AG04449 (cell line): Measurements from ENCODE around the gene DCTPP1.
A peak's percentile ranks its signal among the peaks of the same experiment; 100 is the strongest.

Experiments used
- CTCF ChIA-PET: fragments of 350-600 bp; formaldehyde crosslinking; extraction: SDS; loops from one replicate; lab custom pipeline; 2021; ENCODE audit warnings: antibody characterized with exemption; lab: Yijun Ruan, JAX
- POLR2A ChIA-PET: fragments of 400-600, 350-600 bp; formaldehyde crosslinking; extraction: SDS; loops from one replicate; lab custom pipeline; 2020; ENCODE audit warnings: antibody characterized with exemption, inconsistent platforms; lab: Yijun Ruan, JAX
- DNase-seq: peaks from one replicate; pipeline ENCODE4 v3.0.0-alpha.2; 2010; ENCODE audit warnings: low read depth, low spot score
- H3K4me3 ChIP-seq: 2 replicates; pipeline ENCODE4 v1.5.1; 2011; ENCODE audit warnings: low read depth, mild to moderate bottlenecking, control low read depth, low read length
- CTCF ChIP-seq: IDR thresholded peaks from one replicate; pipeline ENCODE4 v1.5.1; 2011; ENCODE audit warnings: mild to moderate bottlenecking, moderate library complexity, low read length, control low read depth, inconsistent platforms; ENCODE audit not compliant: insufficient read depth; ENCODE audit errors: missing control alignments

Gene DCTPP1

DNA sequence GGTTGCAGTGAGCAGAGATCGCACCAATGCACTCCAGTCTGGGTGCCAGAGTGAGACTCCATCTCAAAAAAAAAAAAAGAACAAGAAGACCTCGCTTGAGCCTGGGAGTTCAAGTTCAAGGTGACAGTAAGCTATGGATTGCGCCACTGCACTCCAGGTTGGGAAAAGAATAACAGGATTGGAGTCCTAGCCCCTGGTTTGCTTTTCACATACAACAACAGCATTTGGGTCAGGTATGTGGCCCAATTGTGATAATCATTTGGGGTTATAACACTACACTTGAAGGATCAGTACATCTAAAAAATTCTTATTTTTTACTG, 19.2 kb upstream of the DCTPP1 start:
- no peak for DNase-seq
- TF ChIP-seq CTCF: no peak
- CTCF ChIA-PET: interaction anchor here (0.6 to 3.4 kb wide), 46 partner anchors 8 to 245 kb away, joined by 3 to 45 read pairs (median 6); partner anchors contain the start of genes DCTPP1, ZNF688, ZNF747 and ZNF764
- H3K4me3 ChIP-seq: no peak overlapping the region
- POLR2A ChIA-PET: no interaction called here

GRCh38 chr16:30447512-30448226, 17.8 kb upstream of the DCTPP1 start:
- no peak overlapping the region for H3K4me3 ChIP-seq
- ChIA-PET CTCF (interaction anchor here (0.6 to 6.3 kb wide), 13 partner anchors 9 to 246 kb away, joined by 3 to 43 read pairs (median 5); partner anchors contain the start of gene DCTPP1), POLR2A (no interaction called here)
- DNase-seq: no peak
- no peak for TF ChIP-seq CTCF

GRCh38 chr16:30446203-30446595, 16.4 kb upstream of the DCTPP1 start:
- no peak for TF ChIP-seq CTCF
- CTCF ChIA-PET: interaction anchor here (0.7 to 6.3 kb wide), 8 partner anchors 12 to 182 kb away, joined by 3 to 43 read pairs (median 4); partner anchors contain the start of gene DCTPP1
- POLR2A ChIA-PET: interaction anchor here (1.5 to 1.6 kb wide), 2 partner anchors 16 to 89 kb away, joined by 4 to 5 read pairs; partner anchors contain the start of genes DCTPP1 and ZNF747
- no peak for DNase-seq
- H3K4me3 ChIP-seq: peak overlapping the region; percentile 85

- ChIA-PET POLR2A (interaction anchor here (0.8 to 1.6 kb wide), 5 partner anchors 11 to 89 kb away, joined by 3 to 5 read pairs (median 4); partner anchors contain the start of genes DCTPP1 and ZNF747), CTCF (interaction anchor here (1.0 to 6.3 kb wide), 9 partner anchors 11 to 187 kb away, joined by 3 to 43 read pairs (median 3); partner anchors contain the start of gene DCTPP1)
- peak within 1 kb of the TSS; percentile 85 for H3K4me3 ChIP-seq
- peak; percentile 71 for TF ChIP-seq CTCF
- peak; percentile 87 for DNase-seq
Observed at GRCh38 chr16:30445408-30446202, 15.8 kb upstream of the DCTPP1 start, which contains the start of gene SEPHS2. Gene SEPHS2, minus strand, starts transcription at chr16:30445874. Its CDS starts 147 bp downstream, at chr16:30445727.

DNA sequence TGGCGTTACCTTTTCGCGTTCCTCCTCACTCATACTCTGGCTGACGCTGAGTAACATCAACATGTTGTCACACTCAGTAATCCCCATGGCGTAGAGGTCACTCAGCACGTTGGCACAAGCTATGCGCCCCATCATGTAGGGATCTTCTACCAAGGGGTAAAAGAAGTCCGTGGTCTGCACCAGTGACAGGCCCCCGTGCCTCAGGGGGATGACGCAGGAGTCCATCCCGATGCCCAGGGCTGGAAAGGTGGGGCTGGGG, 15.2 kb upstream of the DCTPP1 start:
- TF ChIP-seq CTCF: no peak
- ChIA-PET POLR2A (interaction anchor here (0.8 to 1.6 kb wide), 5 partner anchors 12 to 90 kb away, joined by 3 to 5 read pairs (median 4); partner anchors contain the start of genes DCTPP1 and ZNF747), CTCF (interaction anchor here (1.0 to 6.3 kb wide), 9 partner anchors 10 to 187 kb away, joined by 3 to 43 read pairs (median 3); partner anchors contain the start of gene DCTPP1)
- peak overlapping the region; percentile 85 for H3K4me3 ChIP-seq
- no peak for DNase-seq
